GM18907 (cell line): ENCODE measurements around the gene SELENOM.
A peak's percentile ranks its signal among the peaks of the same experiment; 100 is the strongest.
"Not testable (repeated sequence)": the region's sequence is repeated elsewhere in the genome, so short reads cannot be mapped to it uniquely, and the experiment has no call there.

Source experiments
- ATAC-seq: cut with Tn5 transposase; IDR thresholded peaks from one replicate; pipeline ENCODE4 v1.9.1; 2021; ENCODE audit warnings: mild to moderate bottlenecking, moderate library complexity; ENCODE audit not compliant: unreplicated experiment

SELENOM gene

GRCh38 chr22:31133911-31134310 lies 26.5 kb upstream of the SELENOM start:
- no peak for ATAC-seq

GRCh38 chr22:31130873-31131272 lies 23.5 kb upstream of the SELENOM start:
- no peak for ATAC-seq

- no peak for ATAC-seq
These were observed 20.8 kb upstream of the SELENOM start for GRCh38 chr22:31128156-31128555.

GRCh38 chr22:31127181-31127772 lies 19.9 kb upstream of the SELENOM start:
- no peak for ATAC-seq

- ATAC-seq: no peak
These were observed 19.5 kb upstream of the SELENOM start for GRCh38 chr22:31126869-31127175.

- ATAC-seq: no peak
These were observed 18.9 kb upstream of the SELENOM start for GRCh38 chr22:31126128-31126868.

- no peak for ATAC-seq
These were observed 18.3 kb upstream of the SELENOM start for GRCh38 chr22:31125521-31126117.

GRCh38 chr22:31124811-31125465 lies 17.6 kb upstream of the SELENOM start:
- ATAC-seq: no peak

GRCh38 chr22:31124290-31124689 lies 16.9 kb upstream of the SELENOM start:
- ATAC-seq: no peak

GRCh38 chr22:31123292-31123602 lies 15.9 kb upstream of the SELENOM start:
- no peak for ATAC-seq

- ATAC-seq: no peak
These were observed 15.3 kb upstream of the SELENOM start, which contains the start of gene INPP5J for GRCh38 chr22:31122532-31123291. Gene INPP5J (plus strand): TSS chr22:31122966. CDS start chr22:31123015, 49 bp downstream.

GRCh38 chr22:31122196-31122531 lies 14.8 kb upstream of the SELENOM start:
- ATAC-seq: no peak

- ATAC-seq: no peak
These were observed 14.0 kb upstream of the SELENOM start for GRCh38 chr22:31121403-31121802.

- no peak for ATAC-seq
These were observed 13.3 kb upstream of the SELENOM start for GRCh38 chr22:31120642-31121041.

- ATAC-seq: no peak
These were observed 12.9 kb upstream of the SELENOM start for GRCh38 chr22:31120230-31120629.

GRCh38 chr22:31119026-31119717 lies 11.8 kb upstream of the SELENOM start:
- ATAC-seq: no peak

- ATAC-seq: no peak
These were observed 10.9 kb upstream of the SELENOM start for GRCh38 chr22:31118046-31118820.

GRCh38 chr22:31112547-31113091 lies 5.3 kb upstream of the SELENOM start:
- ATAC-seq: not testable (repeated sequence)

- ATAC-seq: peak; percentile 25
These were observed 488 bp upstream of the SELENOM start for GRCh38 chr22:31107894-31108218.

GRCh38 chr22:31106731-31107177 lies 614 bp downstream of the SELENOM start:
- no peak for ATAC-seq
